K562 (cell line): ENCODE results near the gene RRP9. TPM values are rescaled to one million over a fixed set of nuclear protein-coding genes. Genes with fewer than 3 reads are reported as not detected.

Experiments used
- ATAC-seq: fragments of 200-7000 bp; cut with Tn5 transposase; 3 replicates; pipeline ENCODE4 v1.9.1; 2020; ENCODE audit warnings: moderate library complexity
- BruUV-seq: library from RNA; stranded (reverse); fragments of 400-500 nt; replicated peaks from 2 replicates; lab custom pipeline; 2021; lab: Mats Ljungman, UMichigan
- CTCF ChIA-PET: fragments of 300-600 bp; formaldehyde crosslinking; extraction: SDS; loops from one replicate; lab custom pipeline; 2021; ENCODE audit warnings: low intra/inter-chr PET ratio; lab: Yijun Ruan, JAX
- POLR2A ChIA-PET: fragments of 300-600, 350-650 bp; sonication (Branson Sonifier 250); formaldehyde crosslinking; extraction: SDS; loops from one replicate; lab custom pipeline; 2021; ENCODE audit warnings: antibody characterized with exemption, inconsistent platforms; lab: Yijun Ruan, JAX
- DNase-seq, 4 experiments: peaks; one replicate each; pipeline versions ENCODE4 v3.0.0 to v3.0.0-alpha.2; 2011 to 2018; ENCODE audit warnings: low spot score in 3 of 4, mixed read lengths in 3 of 4; ENCODE audit errors: extremely low read depth in 1 of 4
- FAIRE-seq: peaks from 2 replicates; lab custom pipeline; 2011; peaks lifted over from hg19 to GRCh38; lab: Jason Lieb, UNC
- H2AFZ ChIP-seq: 2 replicates; pipeline ENCODE4 v1.6.0; 2011; ENCODE audit warnings: low read depth, low read length, control low read depth, inconsistent platforms
- H3K27ac ChIP-seq: fragments of 200-600 bp; 3 replicates; pipeline ENCODE4 v1.8.0; 2011; ENCODE audit warnings: low read depth, mild to moderate bottlenecking, control low read depth, inconsistent platforms, low read length, moderate library complexity, mixed read lengths; ENCODE audit errors: extremely low read depth
- H3K27me3 ChIP-seq, 2 experiments: fragments of 300-600 bp in 1 of 2; 2 replicates in 1 of 2; 3 replicates in 1 of 2; pipeline versions ENCODE4 v1.6.0 to v1.8.0; 2011; ENCODE audit warnings: inconsistent platforms in 2 of 2, low read length in 2 of 2, mild to moderate bottlenecking in 1 of 2, mixed read lengths in 1 of 2, moderate library complexity in 1 of 2; ENCODE audit not compliant: control insufficient read depth in 2 of 2, insufficient read depth in 2 of 2
- H3K36me3 ChIP-seq: fragments of 300-600 bp; 3 replicates; pipeline ENCODE4 v1.8.0; 2011; ENCODE audit warnings: mild to moderate bottlenecking, low read length, inconsistent platforms; ENCODE audit not compliant: control insufficient read depth, insufficient read depth
- H3K4me1 ChIP-seq, 2 experiments: fragments of 200-600 bp in 1 of 2; replicated peaks in 1 of 2; 2 replicates in 1 of 2; 3 replicates in 1 of 2; pipeline versions ENCODE4 v1.5.1 to v1.8.0; 2011; ENCODE audit warnings: inconsistent platforms in 2 of 2, low read length in 2 of 2, mild to moderate bottlenecking in 1 of 2, mixed read lengths in 1 of 2, moderate library complexity in 1 of 2; ENCODE audit not compliant: control insufficient read depth in 2 of 2, insufficient read depth in 2 of 2
- H3K4me2 ChIP-seq: 2 replicates; pipeline ENCODE4 v1.6.1; 2011; ENCODE audit warnings: low read length, control low read depth, inconsistent platforms, mixed read lengths; ENCODE audit not compliant: insufficient read depth
- H3K4me3 ChIP-seq: fragments of 200-600 bp; sonication (generic), shearing (Covaris generic); 2 replicates; pipeline ENCODE4 v1.5.1; 2016; ENCODE audit warnings: control low read depth, inconsistent platforms
- H3K79me2 ChIP-seq: fragments of 200-600 bp; 3 replicates; pipeline ENCODE4 v1.8.0; 2011; ENCODE audit warnings: low read length, inconsistent platforms; ENCODE audit not compliant: control insufficient read depth, insufficient read depth
- H3K9ac ChIP-seq, 2 experiments: 2 replicates each; pipeline versions ENCODE4 v1.6.0 to v1.6.1; 2011; ENCODE audit warnings: low read depth in 2 of 2, low read length in 2 of 2, control low read depth in 1 of 2, inconsistent platforms in 1 of 2, mild to moderate bottlenecking in 1 of 2, mixed read lengths in 1 of 2; ENCODE audit not compliant: insufficient read depth in 1 of 2
- H3K9me1 ChIP-seq: one replicate; pipeline ENCODE4 v1.6.0; 2011; ENCODE audit warnings: inconsistent platforms, mild to moderate bottlenecking, low read length, moderate library complexity; ENCODE audit not compliant: control insufficient read depth, insufficient read depth
- H3K9me3 ChIP-seq: replicated peaks from 2 replicates; pipeline ENCODE4 v1.5.1; 2011; ENCODE audit warnings: low read depth, low read length, inconsistent platforms; ENCODE audit not compliant: control insufficient read depth, insufficient read depth
- H4K20me1 ChIP-seq: replicated peaks from 2 replicates; pipeline ENCODE4 v1.6.1; 2011; ENCODE audit warnings: low read length, inconsistent platforms, mixed read lengths; ENCODE audit not compliant: control insufficient read depth, insufficient read depth
- CGGBP1 ChIP-seq: fragments of 250-450 bp; sonication (Bioruptor Pico); IDR thresholded peaks from 2 replicates; pipeline ENCODE4 v1.9.0; 2021; ENCODE audit warnings: mild to moderate bottlenecking
- DPF2 ChIP-seq: fragments of 450-650 bp; IDR thresholded peaks from 2 replicates; pipeline ENCODE4 v1.6.1; 2016
- HNRNPK ChIP-seq: fragments of 200-400 bp; formaldehyde crosslinking; IDR thresholded peaks from one replicate; pipeline ENCODE4 v1.6.1; 2018; ENCODE audit warnings: mild to moderate bottlenecking, low read depth, low read length; ENCODE audit not compliant: poor library complexity, severe bottlenecking
- KDM5B ChIP-seq: fragments of 200-600 bp; sonication (generic); IDR thresholded peaks from 2 replicates; pipeline ENCODE4 v1.6.1; 2012; ENCODE audit warnings: low read depth, mild to moderate bottlenecking, moderate library complexity, low read length, control low read depth, inconsistent platforms; ENCODE audit not compliant: insufficient replicate concordance
- ZNF668 ChIP-seq: fragments of 250-450 bp; sonication (Bioruptor Pico); IDR thresholded peaks from 2 replicates; pipeline ENCODE4 v1.8.0; 2022; ENCODE audit warnings: mild to moderate bottlenecking, inconsistent platforms
- ZNF780A ChIP-seq: fragments of 250-450 bp; sonication (Bioruptor Pico); IDR thresholded peaks from 2 replicates; pipeline ENCODE4 v1.5.0; 2021; ENCODE audit warnings: mild to moderate bottlenecking
- WGBS: fragments of 100-300 bp; shearing (Covaris generic); methylation state at CpG from one replicate; pipeline ENCODE4 v1.1.6; 2016; ENCODE audit warnings: low coverage, mixed read lengths; ENCODE audit not compliant: insufficient coverage; ENCODE audit errors: missing lambda C conversion rate; 5-methylcytosine and 5-hydroxymethylcytosine counted together
- in situ Hi-C: fragments of 300-500 bp; cut with MboI; formaldehyde crosslinking; loops from 4 replicates; pipeline ENCODE4 v1.15.0; 2018; ENCODE audit warnings: inconsistent platforms, mixed read lengths
- intact Hi-C: fragments of 100-400 bp; cut with micrococcal nuclease; formaldehyde crosslinking; loops from 2 replicates; pipeline ENCODE4 v1.14.2; 2022
- polyA plus RNA-seq, 8 experiments: library from polyadenylated mRNA; depleted of rRNA in 4 of 8; stranded (reverse) in 5 of 8; unstranded in 3 of 8; fragments of >200 nt; fragmentation: Nextera tagmentation in 2 of 8; fragmentation: Illumina TruSeq in 1 of 8; extraction: Ambion mirVana in 2 of 8; extraction: Trizol in 1 of 8; gene quantifications; 2 replicates each; pipeline versions ENCODE4 v1.2.1 to v1.2.3, GENCODE V29; 2011 to 2014; ENCODE audit warnings: inconsistent platforms in 1 of 8, missing spikeins in 1 of 8
- total RNA-seq, 7 experiments: library from RNA; depleted of rRNA in 6 of 7; stranded (reverse); fragments of >200 nt in 6 of 7; fragmentation: Illumina TruSeq in 2 of 7; extraction: Trizol in 2 of 7; gene quantifications; 2 replicates each; pipeline versions ENCODE4 v1.2.1 to v1.2.3, GENCODE V29; 2011 to 2021; ENCODE audit warnings: low replicate concordance in 1 of 7
- TF ChIP-seq, protein P1 (sequence below): fragments of 200-800 bp; sonication (Bioruptor generic); IDR thresholded peaks from 2 replicates; pipeline ENCODE4 v1.6.1; 2017; ENCODE audit warnings: missing genetic modification characterization, missing compliant biosample characterization
- TF ChIP-seq, protein P2 (sequence below), 3 experiments: fragments of 200-800 bp in 1 of 3; sonication (Bioruptor generic) in 1 of 3; sonication (generic) in 1 of 3; formaldehyde crosslinking in 1 of 3; IDR thresholded peaks; 2 replicates each; pipeline versions ENCODE4 v1.6.1 to v1.8.0; 2016 to 2022; ENCODE audit warnings: mild to moderate bottlenecking in 2 of 3, missing compliant biosample characterization in 2 of 3, missing genetic modification characterization in 2 of 3, missing genetic modification reagents in 1 of 3
- TF ChIP-seq, protein P3 (sequence below): sonication (generic); formaldehyde crosslinking; IDR thresholded peaks from 2 replicates; pipeline ENCODE4 v1.8.1; 2023; ENCODE audit warnings: mild to moderate bottlenecking, missing genetic modification reagents

Gene RRP9
- total and polyA plus RNA-seq, 9 of the 15 experiments (the other 6 are each of a cell fraction or from before 2014, with no cell fraction given) = 5.2 to 67.0 (median 45.9) TPM

GRCh38 chr3:51963951-51964451 lies 22.3 kb upstream of the RRP9 start (continued):
- TF ChIP-seq, protein P1, sequence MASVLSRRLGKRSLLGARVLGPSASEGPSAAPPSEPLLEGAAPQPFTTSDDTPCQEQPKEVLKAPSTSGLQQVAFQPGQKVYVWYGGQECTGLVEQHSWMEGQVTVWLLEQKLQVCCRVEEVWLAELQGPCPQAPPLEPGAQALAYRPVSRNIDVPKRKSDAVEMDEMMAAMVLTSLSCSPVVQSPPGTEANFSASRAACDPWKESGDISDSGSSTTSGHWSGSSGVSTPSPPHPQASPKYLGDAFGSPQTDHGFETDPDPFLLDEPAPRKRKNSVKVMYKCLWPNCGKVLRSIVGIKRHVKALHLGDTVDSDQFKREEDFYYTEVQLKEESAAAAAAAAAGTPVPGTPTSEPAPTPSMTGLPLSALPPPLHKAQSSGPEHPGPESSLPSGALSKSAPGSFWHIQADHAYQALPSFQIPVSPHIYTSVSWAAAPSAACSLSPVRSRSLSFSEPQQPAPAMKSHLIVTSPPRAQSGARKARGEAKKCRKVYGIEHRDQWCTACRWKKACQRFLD (CRISPR knock-in tag) = no peak
- TF ChIP-seq KDM5B (no peak), ZNF780A (no peak)

- CTCF ChIA-PET = no interaction called here
- Histone ChIP-seq H3K9me3 (no peaks in the 10 kb centered on the region), H3K36me3 (no peaks in the 10 kb centered on the region), H3K9ac (peak overlapping the region in 1 of 2 experiments; percentile 58; a peak in 1 of 4 replicates), H2AFZ (no peak overlapping the region), H3K4me3 (no peak overlapping the region), H3K27ac (no peak overlapping the region), H3K9me1 (no peaks in the 10 kb centered on the region), H4K20me1 (0 out of 2 replicates have a peak, but pooled peaks cover 6% of the 10 kb centered on the region), H3K27me3 (peaks cover 0 to 17% of the 10 kb centered on the region in 2 experiments; a peak in 2 of 5 replicates), H3K4me2 (no peak overlapping the region), H3K79me2 (no peaks in the 10 kb centered on the region), H3K4me1 (peaks cover 0 to 36% of the 10 kb centered on the region in 2 experiments; a peak in 3 of 5 replicates)
- 9% methylated on average over 4 of the region's 6 CpGs for WGBS
- in situ Hi-C loops (no loop called here), intact Hi-C loops (no loop called here)
- POLR2A ChIA-PET = interaction anchor here (0.6 to 1.9 kb wide), 5 partner anchors 11 to 33 kb away, joined by 3 to 6 read pairs (median 3); partner anchors contain the start of genes ABHD14B and RPL29
- FAIRE-seq = no peak
- no peak for DNase-seq
- TF ChIP-seq HNRNPK (no peak), DPF2 (no peak), ZNF668 (CRISPR knock-in tag) (no peak), CGGBP1 (no peak)
- TF ChIP-seq, protein P2, sequence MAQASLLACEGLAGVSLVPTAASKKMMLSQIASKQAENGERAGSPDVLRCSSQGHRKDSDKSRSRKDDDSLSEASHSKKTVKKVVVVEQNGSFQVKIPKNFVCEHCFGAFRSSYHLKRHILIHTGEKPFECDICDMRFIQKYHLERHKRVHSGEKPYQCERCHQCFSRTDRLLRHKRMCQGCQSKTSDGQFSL (CRISPR knock-in tag; IDR thresholded peaks at IDR 0.05) = no peak
- TF ChIP-seq, protein P2 (tag; IDR thresholded peaks at IDR 0.05) = no peak
- TF ChIP-seq, protein P3, sequence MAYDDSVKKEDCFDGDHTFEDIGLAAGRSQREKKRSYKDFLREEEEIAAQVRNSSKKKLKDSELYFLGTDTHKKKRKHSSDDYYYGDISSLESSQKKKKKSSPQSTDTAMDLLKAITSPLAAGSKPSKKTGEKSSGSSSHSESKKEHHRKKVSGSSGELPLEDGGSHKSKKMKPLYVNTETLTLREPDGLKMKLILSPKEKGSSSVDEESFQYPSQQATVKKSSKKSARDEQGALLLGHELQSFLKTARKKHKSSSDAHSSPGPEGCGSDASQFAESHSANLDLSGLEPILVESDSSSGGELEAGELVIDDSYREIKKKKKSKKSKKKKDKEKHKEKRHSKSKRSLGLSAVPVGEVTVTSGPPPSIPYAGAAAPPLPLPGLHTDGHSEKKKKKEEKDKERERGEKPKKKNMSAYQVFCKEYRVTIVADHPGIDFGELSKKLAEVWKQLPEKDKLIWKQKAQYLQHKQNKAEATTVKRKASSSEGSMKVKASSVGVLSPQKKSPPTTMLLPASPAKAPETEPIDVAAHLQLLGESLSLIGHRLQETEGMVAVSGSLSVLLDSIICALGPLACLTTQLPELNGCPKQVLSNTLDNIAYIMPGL (CRISPR knock-in tag) = no peak
- no peak for ATAC-seq
- BruUV-seq = no TSS peak
These were observed 21.3 kb upstream of the RRP9 start for GRCh38 chr3:51962854-51963530.
